ENCODE measurements around the gene CBFB. TPM values are rescaled to one million over a fixed set of nuclear protein-coding genes. Genes with fewer than 3 reads are reported as not detected.
A peak's percentile ranks its signal among the peaks of the same experiment; 100 is the strongest.

The CBFB gene
- total RNA-seq, 1 experiment from 2014 or later = 87.1 TPM

DNA sequence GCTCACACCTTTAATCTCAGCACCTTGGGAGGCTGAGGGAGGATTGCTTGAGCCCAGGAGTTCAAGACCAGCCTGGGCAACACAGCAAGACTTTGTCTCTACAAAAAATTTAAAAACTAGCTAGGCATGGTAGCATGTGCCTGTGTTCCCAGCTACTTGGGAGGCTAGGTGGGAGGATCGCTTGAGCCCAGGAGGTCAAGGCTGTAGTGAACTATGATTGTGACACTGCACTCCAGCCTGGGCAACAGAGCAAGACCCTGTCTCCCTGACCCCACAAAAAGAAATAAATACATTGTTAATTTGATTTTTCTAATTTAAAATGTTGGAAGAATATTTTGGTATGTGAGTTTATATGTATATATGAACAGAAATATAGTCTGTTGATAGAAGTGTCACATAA, 58.3 kb downstream of the CBFB start:
- ChIA-PET CTCF (interaction anchor here (0.6 to 0.8 kb wide), 3 partner anchors 16 to 329 kb away, joined by 3 to 4 read pairs (median 3); partner anchors contain the start of gene ZDHHC1), POLR2A (interaction anchor here (1.6 kb wide), 1 partner anchor 12 kb away, joined by 3 read pairs; no protein-coding TSS in a partner anchor)
- no peak overlapping the region for H3K27ac Mint-ChIP-seq (ENCODE audit: low read depth, unreplicated experiment)
- TF ChIP-seq CTCF (IDR thresholded peaks at IDR 0.05; ENCODE audit: unreplicated experiment) = no peak
- no TSS peak for BruUV-seq (replicated peaks)
- no peak for DNase-seq (ENCODE audit: unreplicated experiment)
- H3K36me3 Mint-ChIP-seq (ENCODE audit: insufficient read depth, unreplicated experiment) = peaks cover 8% of the 10 kb centered on the region
- intact Hi-C loops (cut with micrococcal nuclease) = no loop called here
- H3K4me1 Mint-ChIP-seq (ENCODE audit: insufficient read depth, unreplicated experiment) = no peaks in the 10 kb centered on the region
- H3K4me3 Mint-ChIP-seq (ENCODE audit: unreplicated experiment) = no peak overlapping the region
- no peaks in the 10 kb centered on the region for H3K9me3 Mint-ChIP-seq (ENCODE audit: unreplicated experiment)
- H3K27me3 Mint-ChIP-seq (ENCODE audit: insufficient read depth, unreplicated experiment) = no peaks in the 10 kb centered on the region

- TF ChIP-seq CTCF (IDR thresholded peaks at IDR 0.05; ENCODE audit: unreplicated experiment) = no peak
- ChIA-PET POLR2A (interaction anchor here (1.6 kb wide), 1 partner anchor 11 kb away, joined by 3 read pairs; no protein-coding TSS in a partner anchor), CTCF (interaction anchor here (0.5 to 0.7 kb wide), 3 partner anchors 15 to 328 kb away, joined by 3 read pairs; partner anchors contain the start of gene ZDHHC1)
- Mint-ChIP-seq H3K36me3 (ENCODE audit: insufficient read depth, unreplicated experiment) (peaks cover 7% of the 10 kb centered on the region), H3K9me3 (ENCODE audit: unreplicated experiment) (no peaks in the 10 kb centered on the region), H3K27ac (ENCODE audit: low read depth, unreplicated experiment) (no peak overlapping the region), H3K4me3 (ENCODE audit: unreplicated experiment) (no peak overlapping the region), H3K27me3 (ENCODE audit: insufficient read depth, unreplicated experiment) (no peaks in the 10 kb centered on the region), H3K4me1 (ENCODE audit: insufficient read depth, unreplicated experiment) (no peaks in the 10 kb centered on the region)
- intact Hi-C loops (cut with micrococcal nuclease) = no loop called here
- BruUV-seq (replicated peaks) = no TSS peak
- no peak for DNase-seq (ENCODE audit: unreplicated experiment)
Measured at GRCh38 chr16:67087803-67088202, 58.9 kb downstream of the CBFB start.

DNA sequence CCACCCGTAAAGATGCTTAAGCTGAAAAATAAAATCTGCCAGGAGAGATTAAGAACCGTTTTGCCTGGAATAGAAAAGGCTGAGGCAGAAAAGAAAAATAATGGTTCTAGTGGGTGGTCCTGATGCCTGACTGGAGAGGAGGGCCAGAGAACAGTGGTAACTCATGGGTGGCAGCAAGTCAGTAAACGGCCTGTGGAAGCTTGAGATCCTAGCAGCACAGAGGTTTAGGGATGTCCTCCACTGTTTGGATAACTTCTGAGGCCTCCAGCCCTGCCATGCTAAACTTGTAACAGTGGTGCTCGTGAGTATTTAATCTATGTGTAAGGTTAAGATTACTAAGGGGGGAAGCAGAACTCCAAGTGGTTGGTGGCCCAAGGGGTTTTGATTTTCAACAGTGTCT, 59.6 kb downstream of the CBFB start:
- no peak for DNase-seq (ENCODE audit: unreplicated experiment)
- Mint-ChIP-seq H3K27ac (ENCODE audit: low read depth, unreplicated experiment) (no peak overlapping the region), H3K36me3 (ENCODE audit: insufficient read depth, unreplicated experiment) (peaks cover 7% of the 10 kb centered on the region), H3K27me3 (ENCODE audit: insufficient read depth, unreplicated experiment) (no peaks in the 10 kb centered on the region), H3K4me3 (ENCODE audit: unreplicated experiment) (no peak overlapping the region), H3K4me1 (ENCODE audit: insufficient read depth, unreplicated experiment) (no peaks in the 10 kb centered on the region), H3K9me3 (ENCODE audit: unreplicated experiment) (no peaks in the 10 kb centered on the region)
- intact Hi-C loops (cut with micrococcal nuclease) = no loop called here
- POLR2A ChIA-PET = no interaction called here
- BruUV-seq (replicated peaks) = no TSS peak
- CTCF ChIA-PET = interaction anchor here (0.5 kb wide), 1 partner anchor 51 kb away, joined by 3 read pairs; no protein-coding TSS in a partner anchor
- no peak for TF ChIP-seq CTCF (IDR thresholded peaks at IDR 0.05; ENCODE audit: unreplicated experiment)

DNA sequence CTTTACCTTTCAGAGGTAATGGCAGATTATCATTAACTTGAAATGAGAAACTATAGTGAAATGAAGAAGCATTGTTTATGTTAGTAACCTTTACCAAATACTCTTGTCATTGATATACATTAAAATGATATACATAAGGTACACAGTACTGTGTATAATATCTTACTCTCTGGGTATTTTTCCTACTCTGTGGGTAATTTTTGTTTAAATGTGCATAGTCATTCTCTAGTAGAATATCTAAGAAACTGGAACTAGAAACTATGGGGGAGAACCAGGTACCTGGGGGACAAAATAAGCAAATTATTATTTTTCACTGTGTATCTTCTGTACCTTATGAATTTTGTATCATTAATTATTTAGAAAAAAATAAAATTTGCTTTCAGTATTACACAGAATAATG, 60.2 kb downstream of the CBFB start:
- H3K9me3 Mint-ChIP-seq (ENCODE audit: unreplicated experiment) = no peaks in the 10 kb centered on the region
- H3K27ac Mint-ChIP-seq (ENCODE audit: low read depth, unreplicated experiment) = peak overlapping the region; percentile 60
- CTCF ChIA-PET = no interaction called here
- intact Hi-C loops (cut with micrococcal nuclease) = no loop called here
- H3K36me3 Mint-ChIP-seq (ENCODE audit: insufficient read depth, unreplicated experiment) = peaks cover 7% of the 10 kb centered on the region
- TF ChIP-seq CTCF (IDR thresholded peaks at IDR 0.05; ENCODE audit: unreplicated experiment) = no peak
- no TSS peak for BruUV-seq (replicated peaks)
- POLR2A ChIA-PET = no interaction called here
- no peak overlapping the region for H3K4me3 Mint-ChIP-seq (ENCODE audit: unreplicated experiment)
- DNase-seq (ENCODE audit: unreplicated experiment) = no peak
- H3K27me3 Mint-ChIP-seq (ENCODE audit: insufficient read depth, unreplicated experiment) = no peaks in the 10 kb centered on the region
- H3K4me1 Mint-ChIP-seq (ENCODE audit: insufficient read depth, unreplicated experiment) = no peaks in the 10 kb centered on the region
